Neural cell (in vitro differentiated cells): ENCODE data around the gene ARHGAP10.

Experiments
- EZH2 ChIP-seq: fragments of 200-600, 300-800 bp; shearing (Covaris generic), sonication (generic); IDR thresholded peaks from 2 replicates; pipeline ENCODE4 v1.6.1; 2014; ENCODE audit warnings: antibody characterized with exemption, low read length, borderline replicate concordance, mild to moderate bottlenecking; ENCODE audit not compliant: insufficient read depth, poor library complexity, severe bottlenecking
- TF ChIP-seq, protein P1 (sequence below): fragments of 450-650 bp; IDR thresholded peaks from 2 replicates; pipeline ENCODE4 v1.5.1; 2014; ENCODE audit warnings: antibody characterized with exemption, mild to moderate bottlenecking, moderate library complexity; ENCODE audit not compliant: poor library complexity, severe bottlenecking

DNA sequence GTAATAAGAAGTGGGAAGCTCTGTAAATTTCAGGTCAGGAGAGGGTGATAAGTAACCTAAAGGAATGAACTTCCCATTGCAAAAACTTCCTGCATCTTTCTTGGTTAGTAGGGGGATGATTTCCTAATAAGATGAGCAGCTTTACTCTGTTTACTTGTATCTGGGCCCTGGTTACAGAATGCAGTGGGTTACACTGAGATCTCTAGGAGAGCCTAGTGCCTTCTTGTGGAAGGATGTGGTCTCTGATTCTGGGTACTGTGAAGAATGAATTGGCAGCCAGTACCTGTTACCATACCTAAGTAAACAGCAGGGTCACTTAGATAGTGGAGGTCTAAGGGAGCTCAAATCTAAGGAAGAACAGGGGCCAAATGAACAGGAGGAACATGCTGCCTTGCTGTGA is 320.6 kb downstream of the ARHGAP10 start:
- no peak for TF ChIP-seq EZH2
- TF ChIP-seq, protein P1, sequence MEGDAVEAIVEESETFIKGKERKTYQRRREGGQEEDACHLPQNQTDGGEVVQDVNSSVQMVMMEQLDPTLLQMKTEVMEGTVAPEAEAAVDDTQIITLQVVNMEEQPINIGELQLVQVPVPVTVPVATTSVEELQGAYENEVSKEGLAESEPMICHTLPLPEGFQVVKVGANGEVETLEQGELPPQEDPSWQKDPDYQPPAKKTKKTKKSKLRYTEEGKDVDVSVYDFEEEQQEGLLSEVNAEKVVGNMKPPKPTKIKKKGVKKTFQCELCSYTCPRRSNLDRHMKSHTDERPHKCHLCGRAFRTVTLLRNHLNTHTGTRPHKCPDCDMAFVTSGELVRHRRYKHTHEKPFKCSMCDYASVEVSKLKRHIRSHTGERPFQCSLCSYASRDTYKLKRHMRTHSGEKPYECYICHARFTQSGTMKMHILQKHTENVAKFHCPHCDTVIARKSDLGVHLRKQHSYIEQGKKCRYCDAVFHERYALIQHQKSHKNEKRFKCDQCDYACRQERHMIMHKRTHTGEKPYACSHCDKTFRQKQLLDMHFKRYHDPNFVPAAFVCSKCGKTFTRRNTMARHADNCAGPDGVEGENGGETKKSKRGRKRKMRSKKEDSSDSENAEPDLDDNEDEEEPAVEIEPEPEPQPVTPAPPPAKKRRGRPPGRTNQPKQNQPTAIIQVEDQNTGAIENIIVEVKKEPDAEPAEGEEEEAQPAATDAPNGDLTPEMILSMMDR = no peak
